Measurements from ENCODE around the gene FGR. TPM values are rescaled to one million over a fixed set of nuclear protein-coding genes. Genes with fewer than 3 reads are reported as not detected.
"Not testable (repeated sequence)": the region's sequence is repeated elsewhere in the genome, so short reads cannot be mapped to it uniquely, and the experiment has no call there.

Gene FGR
- total and polyA plus RNA-seq, 2 experiments from 2014 or later: 0.18 TPM; not detected in 1

- no peaks in the 10 kb centered on the region for H3K9me3 ChIP-seq (ENCODE audit: low read depth)
- no peaks in the 10 kb centered on the region for H3K4me1 ChIP-seq (ENCODE audit: low read depth)
- no peaks in the 10 kb centered on the region for H3K27me3 ChIP-seq
- no peak for TF ChIP-seq CTCF (IDR thresholded peaks at IDR 0.05; ENCODE audit: low read depth, low read length)
- DNase-seq (ENCODE audit: low read depth in 1 of 2, low spot score in 1 of 2): no peak
- H3K4me3 ChIP-seq: no peak overlapping the region
- H3K27ac ChIP-seq: no peak overlapping the region
- no peaks in the 10 kb centered on the region for H3K36me3 ChIP-seq
Measured at GRCh38 chr1:27644369-27645070, 9.5 kb upstream of the FGR start.

GRCh38 chr1:27643600-27644368 lies 8.8 kb upstream of the FGR start:
- Histone ChIP-seq H3K4me1 (ENCODE audit: low read depth) (no peaks in the 10 kb centered on the region), H3K27ac (no peak overlapping the region), H3K27me3 (no peaks in the 10 kb centered on the region), H3K36me3 (no peaks in the 10 kb centered on the region), H3K9me3 (ENCODE audit: low read depth) (no peaks in the 10 kb centered on the region), H3K4me3 (no peak overlapping the region)
- DNase-seq (ENCODE audit: low read depth in 1 of 2, low spot score in 1 of 2): peak; percentile 71 to 76
- TF ChIP-seq CTCF (IDR thresholded peaks at IDR 0.05; ENCODE audit: low read depth, low read length): peak; percentile 86

- DNase-seq (ENCODE audit: low read depth in 1 of 2, low spot score in 1 of 2); H3K36me3 ChIP-seq; H3K27ac ChIP-seq; H3K4me1 ChIP-seq (ENCODE audit: low read depth); H3K4me3 ChIP-seq; H3K27me3 ChIP-seq; H3K9me3 ChIP-seq (ENCODE audit: low read depth): not testable (repeated sequence)
Measured at GRCh38 chr1:27640514-27640913, 5.5 kb upstream of the FGR start.

GRCh38 chr1:27638805-27639204 lies 3.8 kb upstream of the FGR start:
- no peak for TF ChIP-seq CTCF (IDR thresholded peaks at IDR 0.05; ENCODE audit: low read depth, low read length)
- no peak for DNase-seq (ENCODE audit: low read depth in 1 of 2, low spot score in 1 of 2)
- H3K4me1 ChIP-seq (ENCODE audit: low read depth): no peaks in the 10 kb centered on the region
- H3K27ac ChIP-seq: no peak overlapping the region
- no peaks in the 10 kb centered on the region for H3K36me3 ChIP-seq
- no peaks in the 10 kb centered on the region for H3K9me3 ChIP-seq (ENCODE audit: low read depth)
- H3K4me3 ChIP-seq: no peak overlapping the region
- H3K27me3 ChIP-seq: peaks cover 20% of the 10 kb centered on the region

- Histone ChIP-seq H3K4me1 (ENCODE audit: low read depth) (no peaks in the 10 kb centered on the region), H3K9me3 (ENCODE audit: low read depth) (no peaks in the 10 kb centered on the region), H3K27me3 (peaks cover 27% of the 10 kb centered on the region), H3K4me3 (no peak overlapping the region), H3K27ac (no peak overlapping the region), H3K36me3 (no peaks in the 10 kb centered on the region)
- no peak for TF ChIP-seq CTCF (IDR thresholded peaks at IDR 0.05; ENCODE audit: low read depth, low read length)
- DNase-seq (ENCODE audit: low read depth in 1 of 2, low spot score in 1 of 2): no peak
Measured at GRCh38 chr1:27638047-27638734, 3.2 kb upstream of the FGR start.

All from cardiac muscle cell (in vitro differentiated cells and primary cell).